ENCODE results near the gene SPTLC1. TPM values are rescaled to one million over a fixed set of nuclear protein-coding genes. Genes with fewer than 3 reads are reported as not detected.

The SPTLC1 gene
- total and polyA plus RNA-seq, 2 of the 8 experiments (the other 6 are each of a cell fraction or from before 2014, with no cell fraction given), result 34.2 to 62.1 TPM

DNA sequence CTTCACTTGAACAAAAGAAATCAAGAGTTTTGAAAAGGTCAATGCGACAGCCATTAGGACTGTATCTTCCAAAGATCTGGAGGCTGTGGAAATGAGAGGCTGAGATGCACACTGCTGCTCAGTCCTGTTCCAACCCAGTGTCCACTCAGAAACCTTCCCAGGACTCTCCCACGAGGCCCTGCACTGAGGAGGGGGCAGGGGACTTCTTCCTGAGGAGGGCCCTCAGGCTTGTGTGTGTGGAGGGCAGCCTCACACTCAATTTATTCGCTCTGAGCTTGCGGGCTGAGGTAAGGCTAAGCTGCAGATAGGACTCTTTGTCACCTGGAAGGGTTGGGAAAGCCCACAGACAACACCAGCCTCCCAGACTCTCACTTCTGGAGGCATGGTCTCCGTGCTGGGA lies 95.6 kb downstream of the SPTLC1 start:
- Histone ChIP-seq H2BK120ac (replicated peaks; ENCODE audit: low read depth, low read length) (no peak overlapping the region), H2BK15ac (ENCODE audit: low read length) (no peak overlapping the region), H3K56ac (replicated peaks; ENCODE audit: insufficient read length, low read depth, low read length) (no peak overlapping the region), H3K36me3 (ENCODE audit: control insufficient read depth in 2 of 4, insufficient read depth in 4 of 4, low read length in 3 of 4) (no peaks in the 10 kb centered on the region), H3K27ac (ENCODE audit: low read depth, low read length) (no peak overlapping the region), H3K79me2 (ENCODE audit: control insufficient read depth in 1 of 2, insufficient read depth in 2 of 2, low read length in 2 of 2) (no peaks in the 10 kb centered on the region), H3K23ac (ENCODE audit: insufficient read length) (no peak overlapping the region), H2BK5ac (ENCODE audit: low read depth, low read length) (no peak overlapping the region), H4K20me1 (replicated peaks in 1 of 2; ENCODE audit: control insufficient read depth in 1 of 2, insufficient read depth in 2 of 2, low read length in 2 of 2) (no peaks in the 10 kb centered on the region), H4K5ac (ENCODE audit: insufficient read length, low read depth, low read length) (no peak overlapping the region), H2AFZ (ENCODE audit: low read length) (peak overlapping the region; percentile 30), H3K9ac (replicated peaks in 1 of 4; ENCODE audit: extremely low read depth in 1 of 4, low read depth in 3 of 4, low read length in 3 of 4) (no peak overlapping the region), H3K4ac (replicated peaks; ENCODE audit: insufficient read length, low read depth, low read length) (no peak overlapping the region), H2BK20ac (ENCODE audit: low read length) (no peak overlapping the region), H3K23me2 (ENCODE audit: low read depth, low read length) (no peaks in the 10 kb centered on the region), H4K8ac (ENCODE audit: extremely low read depth, insufficient read depth, low read length) (no peak overlapping the region), H3K14ac (ENCODE audit: insufficient read length) (no peak overlapping the region), H3K79me1 (ENCODE audit: low read depth, low read length) (no peaks in the 10 kb centered on the region), H3K4me2 (ENCODE audit: insufficient read depth in 1 of 2, low read depth in 2 of 2, low read length in 2 of 2) (no peak overlapping the region), H3K18ac (ENCODE audit: extremely low read depth, low read length) (no peak overlapping the region), H3K4me3 (ENCODE audit: extremely low read depth in 1 of 4, insufficient read depth in 2 of 4, low read depth in 3 of 4, low read length in 4 of 4) (no peak overlapping the region), H3K4me1 (replicated peaks in 1 of 4; ENCODE audit: control insufficient read depth in 3 of 4, insufficient read depth in 4 of 4, low read length in 3 of 4) (no peaks in the 10 kb centered on the region), H2AK5ac (ENCODE audit: low read depth, low read length) (0 out of 2 replicates have a peak overlapping the region, but pooled peaks have one; percentile 30), H4K91ac (replicated peaks; ENCODE audit: insufficient read length, low read length) (no peak overlapping the region), H3K9me3 (ENCODE audit: insufficient read depth in 2 of 2, low read depth in 1 of 2, low read length in 1 of 2) (no peaks in the 10 kb centered on the region), H2BK12ac (ENCODE audit: low read depth, low read length) (peak overlapping the region; percentile 39; the same call in 1 of the 2 replicates), H3K27me3 (replicated peaks in 1 of 4; ENCODE audit: control insufficient read depth in 3 of 4, extremely low read depth in 1 of 4, insufficient read depth in 3 of 4, low read length in 3 of 4) (no peaks in the 10 kb centered on the region)
- ChIA-PET CTCF (ENCODE audit: partially characterized antibody) (interaction anchor here (1.0 to 1.4 kb wide), 4 partner anchors 67 to 248 kb away, joined by 3 to 4 read pairs (median 3); no protein-coding TSS in a partner anchor), POLR2A (ENCODE audit: partially characterized antibody) (no interaction called here)
- 73% methylated on average over 5 of the region's 5 CpGs; no CpG with 5 or more reads in 1 of the 2 experiments for WGBS, 2 experiments (ENCODE audit: extremely low coverage in 1 of 2, insufficient coverage in 1 of 2, insufficient read length in 1 of 2, insufficient replicate concordance in 2 of 2, low coverage in 1 of 2, low lambda C conversion rate in 2 of 2, missing lambda C conversion rate in 1 of 2)
- FAIRE-seq (no peak), DNase-seq (ENCODE audit: low read depth in 1 of 2, low spot score in 2 of 2) (no peak)
- TF ChIP-seq KDM4A (IDR thresholded peaks at IDR 0.05; ENCODE audit: low read depth, low read length, severe bottlenecking), result no peak
- no peak for TF ChIP-seq RFX5 (IDR thresholded peaks at IDR 0.05; ENCODE audit: borderline replicate concordance, low read depth, low read length)
- TF ChIP-seq, protein P1, sequence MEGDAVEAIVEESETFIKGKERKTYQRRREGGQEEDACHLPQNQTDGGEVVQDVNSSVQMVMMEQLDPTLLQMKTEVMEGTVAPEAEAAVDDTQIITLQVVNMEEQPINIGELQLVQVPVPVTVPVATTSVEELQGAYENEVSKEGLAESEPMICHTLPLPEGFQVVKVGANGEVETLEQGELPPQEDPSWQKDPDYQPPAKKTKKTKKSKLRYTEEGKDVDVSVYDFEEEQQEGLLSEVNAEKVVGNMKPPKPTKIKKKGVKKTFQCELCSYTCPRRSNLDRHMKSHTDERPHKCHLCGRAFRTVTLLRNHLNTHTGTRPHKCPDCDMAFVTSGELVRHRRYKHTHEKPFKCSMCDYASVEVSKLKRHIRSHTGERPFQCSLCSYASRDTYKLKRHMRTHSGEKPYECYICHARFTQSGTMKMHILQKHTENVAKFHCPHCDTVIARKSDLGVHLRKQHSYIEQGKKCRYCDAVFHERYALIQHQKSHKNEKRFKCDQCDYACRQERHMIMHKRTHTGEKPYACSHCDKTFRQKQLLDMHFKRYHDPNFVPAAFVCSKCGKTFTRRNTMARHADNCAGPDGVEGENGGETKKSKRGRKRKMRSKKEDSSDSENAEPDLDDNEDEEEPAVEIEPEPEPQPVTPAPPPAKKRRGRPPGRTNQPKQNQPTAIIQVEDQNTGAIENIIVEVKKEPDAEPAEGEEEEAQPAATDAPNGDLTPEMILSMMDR (IDR thresholded peaks at IDR 0.05; ENCODE audit: control extremely low read depth in 1 of 3, insufficient read depth in 1 of 3, low read depth in 1 of 3, low read length in 3 of 3), result no peak
- no peak for TF ChIP-seq RBBP5 (IDR thresholded peaks at IDR 0.05; ENCODE audit: borderline replicate concordance, low read depth, low read length)
- TF ChIP-seq RNF2 (IDR thresholded peaks at IDR 0.05; ENCODE audit: borderline replicate concordance, low read depth, low read length, missing control alignments, poor library complexity, severe bottlenecking), result no peak
- TF ChIP-seq SIN3A (conservative IDR thresholded peaks at IDR 0.05 in 1 of 2, IDR thresholded peaks at IDR 0.05 in 1 of 2; ENCODE audit: low read depth in 1 of 2, low read length in 2 of 2), result no peak
- TF ChIP-seq CTBP2 (IDR thresholded peaks at IDR 0.05; ENCODE audit: borderline replicate concordance, insufficient read depth, insufficient read length, low read length), result no peak
- TF ChIP-seq SRF (IDR thresholded peaks at IDR 0.05; ENCODE audit: low read depth, low read length), result no peak
- no peak for TF ChIP-seq EP300 (IDR thresholded peaks at IDR 0.05; ENCODE audit: borderline replicate concordance in 1 of 2, low read depth in 2 of 2, low read length in 2 of 2)
- no peak for TF ChIP-seq TCF12 (IDR thresholded peaks at IDR 0.05; ENCODE audit: low read depth, low read length)
